HG03097 (cell line): Measurements from ENCODE around the gene NLN.
"Not testable (repeated sequence)": the region's sequence is repeated elsewhere in the genome, so short reads cannot be mapped to it uniquely, and the experiment has no call there.

Experiments used
- ATAC-seq: cut with Tn5 transposase; IDR thresholded peaks from one replicate; pipeline ENCODE4 v1.9.1; 2021; ENCODE audit not compliant: unreplicated experiment, low FRiP score

NLN gene

GRCh38 chr5:65721720-65722574, at the start of gene NLN, which contains the start of gene SGTB:
Gene NLN, plus strand, starts transcription at chr5:65722205. Its CDS starts 169 bp downstream, at chr5:65722374.
Gene SGTB, minus strand, starts transcription at chr5:65722109. Its CDS starts 1,302 bp downstream, at chr5:65720807.
- peak; percentile 84 for ATAC-seq

- ATAC-seq, result no peak
Measured at GRCh38 chr5:65672796-65673195, 49.2 kb upstream of the NLN start.

GRCh38 chr5:65674749-65675148, 47.3 kb upstream of the NLN start:
- ATAC-seq, result no peak

GRCh38 chr5:65676056-65676455, 45.9 kb upstream of the NLN start:
- ATAC-seq, result not testable (repeated sequence)

- no peak for ATAC-seq
Measured at GRCh38 chr5:65682148-65682547, 39.9 kb upstream of the NLN start.

- no peak for ATAC-seq
Measured at GRCh38 chr5:65693121-65693520, 28.9 kb upstream of the NLN start.

GRCh38 chr5:65695162-65695755, 26.7 kb upstream of the NLN start:
- ATAC-seq, result no peak

GRCh38 chr5:65695896-65696295, 26.1 kb upstream of the NLN start:
- no peak for ATAC-seq

GRCh38 chr5:65696892-65697291, 25.1 kb upstream of the NLN start:
- ATAC-seq, result no peak

- no peak for ATAC-seq
Measured at GRCh38 chr5:65699338-65699737, 22.7 kb upstream of the NLN start.

- no peak for ATAC-seq
Measured at GRCh38 chr5:65702036-65702435, 20.0 kb upstream of the NLN start.

- ATAC-seq, result no peak
Measured at GRCh38 chr5:65704621-65705239, 17.3 kb upstream of the NLN start.

- ATAC-seq, result no peak
Measured at GRCh38 chr5:65707663-65708062, 14.3 kb upstream of the NLN start.

GRCh38 chr5:65708145-65708544, 13.9 kb upstream of the NLN start:
- no peak for ATAC-seq

- no peak for ATAC-seq
Measured at GRCh38 chr5:65718576-65719310, 3.3 kb upstream of the NLN start.

GRCh38 chr5:65721050-65721719, 820 bp upstream of the NLN start:
- ATAC-seq, result no peak

GRCh38 chr5:65722575-65723403, 784 bp downstream of the NLN start:
- ATAC-seq, result no peak

- ATAC-seq, result no peak
Measured at GRCh38 chr5:65727491-65728156, 5.6 kb downstream of the NLN start.

GRCh38 chr5:65728218-65728617, 6.2 kb downstream of the NLN start:
- ATAC-seq, result no peak
